Stomach (tissue), 4 donors: Measurements from ENCODE around the gene SNX1.

Experiments
- POLR2A ChIP-seq, 4 donors: fragments of 450-650 bp; IDR thresholded peaks; one replicate each; pipeline ENCODE4 v1.6.1; 2016; ENCODE audit warnings: antibody characterized with exemption in 4 of 4, control low read depth in 2 of 4, mild to moderate bottlenecking in 1 of 4, moderate library complexity in 1 of 4
- TF ChIP-seq, protein P1 (sequence below), 7 experiments: fragments of 450-650 bp in 4 of 7; fragments of 200-600 bp in 3 of 7; sonication (generic) in 3 of 7; IDR thresholded peaks; one replicate each; pipeline ENCODE4 v1.5.1; 2016 to 2019; ENCODE audit warnings: antibody characterized with exemption in 7 of 7, control low read depth in 2 of 7, mild to moderate bottlenecking in 1 of 7

GRCh38 chr15:64122936-64123351 lies 27.2 kb downstream of the SNX1 start:
- TF ChIP-seq, protein P1, sequence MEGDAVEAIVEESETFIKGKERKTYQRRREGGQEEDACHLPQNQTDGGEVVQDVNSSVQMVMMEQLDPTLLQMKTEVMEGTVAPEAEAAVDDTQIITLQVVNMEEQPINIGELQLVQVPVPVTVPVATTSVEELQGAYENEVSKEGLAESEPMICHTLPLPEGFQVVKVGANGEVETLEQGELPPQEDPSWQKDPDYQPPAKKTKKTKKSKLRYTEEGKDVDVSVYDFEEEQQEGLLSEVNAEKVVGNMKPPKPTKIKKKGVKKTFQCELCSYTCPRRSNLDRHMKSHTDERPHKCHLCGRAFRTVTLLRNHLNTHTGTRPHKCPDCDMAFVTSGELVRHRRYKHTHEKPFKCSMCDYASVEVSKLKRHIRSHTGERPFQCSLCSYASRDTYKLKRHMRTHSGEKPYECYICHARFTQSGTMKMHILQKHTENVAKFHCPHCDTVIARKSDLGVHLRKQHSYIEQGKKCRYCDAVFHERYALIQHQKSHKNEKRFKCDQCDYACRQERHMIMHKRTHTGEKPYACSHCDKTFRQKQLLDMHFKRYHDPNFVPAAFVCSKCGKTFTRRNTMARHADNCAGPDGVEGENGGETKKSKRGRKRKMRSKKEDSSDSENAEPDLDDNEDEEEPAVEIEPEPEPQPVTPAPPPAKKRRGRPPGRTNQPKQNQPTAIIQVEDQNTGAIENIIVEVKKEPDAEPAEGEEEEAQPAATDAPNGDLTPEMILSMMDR (IDR thresholded peaks at IDR 0.05), result no peak
- no peak for TF ChIP-seq POLR2A (IDR thresholded peaks at IDR 0.05)
